A549 (cell line): Measurements from ENCODE around the gene IER5L. TPM values are rescaled to one million over a fixed set of nuclear protein-coding genes. Genes with fewer than 3 reads are reported as not detected.
A peak's percentile ranks its signal among the peaks of the same experiment; 100 is the strongest.

Experiments used
- ATAC-seq, 2 experiments: fragments of 200-7000 bp in 1 of 2; fragments of >200 bp in 1 of 2; cut with Nextera tagmentation in 1 of 2; cut with Tn5 transposase in 1 of 2; 3 replicates each; pipeline versions ENCODE4 v1.8.0 to v1.9.1; 2018 to 2020; ENCODE audit warnings: mild to moderate bottlenecking in 1 of 2, moderate library complexity in 1 of 2
- CTCF ChIA-PET: fragments of 300-600 bp; sonication (Branson Sonifier 250); formaldehyde crosslinking; extraction: SDS; loops from one replicate; lab custom pipeline; 2021; ENCODE audit warnings: antibody characterized with exemption, inconsistent platforms; lab: Yijun Ruan, JAX
- POLR2A ChIA-PET: fragments of 350-600 bp; formaldehyde crosslinking; extraction: SDS; loops from one replicate; lab custom pipeline; 2021; ENCODE audit warnings: antibody characterized with exemption, inconsistent platforms; lab: Yijun Ruan, JAX
- DNase-seq, 2 experiments: peaks; one replicate each; pipeline versions ENCODE4 v3.0.0 to v3.0.0-alpha.2; 2011 to 2016; ENCODE audit warnings: low read depth in 1 of 2, low spot score in 1 of 2
- FAIRE-seq: peaks from 2 replicates; lab custom pipeline; 2011; peaks lifted over from hg19 to GRCh38; lab: Jason Lieb, UNC
- H3K27ac ChIP-seq, 2 experiments: fragments of >200 bp; sonication (Bioruptor Twin); formaldehyde crosslinking; 3 replicates each; pipeline ENCODE4 v1.5.1; 2016 to 2017
- H3K4me1 ChIP-seq: fragments of >200 bp; sonication (Bioruptor Twin); formaldehyde crosslinking; 3 replicates; pipeline ENCODE4 v1.6.1; 2016
- H3K4me2 ChIP-seq: fragments of >200 bp; sonication (Bioruptor Twin); formaldehyde crosslinking; 3 replicates; pipeline ENCODE4 v1.6.1; 2016
- H3K4me3 ChIP-seq: fragments of >200 bp; sonication (Bioruptor Twin); formaldehyde crosslinking; 3 replicates; pipeline ENCODE4 v1.5.1; 2016
- H3K9me3 ChIP-seq: fragments of >200 bp; sonication (Bioruptor Twin); formaldehyde crosslinking; 3 replicates; pipeline ENCODE4 v1.6.1; 2016
- CTCF ChIP-seq: fragments of >200 bp; sonication (Bioruptor Twin); formaldehyde crosslinking; IDR thresholded peaks from 3 replicates; pipeline ENCODE4 v1.5.1; 2016
- EP300 ChIP-seq, 2 experiments: fragments of >200 bp; sonication (Bioruptor Twin); formaldehyde crosslinking; IDR thresholded peaks; 2 replicates in 1 of 2; 3 replicates in 1 of 2; pipeline ENCODE4 v1.6.1; 2016 to 2017
- FOSL2 ChIP-seq, 2 experiments: fragments of 450-650 bp in 1 of 2; fragments of >200 bp in 1 of 2; sonication (Bioruptor Twin) in 1 of 2; formaldehyde crosslinking; IDR thresholded peaks; 2 replicates each; pipeline versions ENCODE4 v1.5.0 to v1.6.1; 2016 to 2020; ENCODE audit warnings: mild to moderate bottlenecking in 1 of 2, moderate library complexity in 1 of 2
- FOXS1 ChIP-seq: fragments of 250-450 bp; sonication (Bioruptor Pico); IDR thresholded peaks from 2 replicates; pipeline ENCODE4 v1.5.0; 2020; ENCODE audit warnings: mild to moderate bottlenecking, moderate library complexity
- GATA3 ChIP-seq: IDR thresholded peaks from 2 replicates; pipeline ENCODE4 v1.6.1; 2012; ENCODE audit warnings: borderline replicate concordance
- HEYL ChIP-seq: fragments of 250-450 bp; sonication (Bioruptor Pico); IDR thresholded peaks from 2 replicates; pipeline ENCODE4 v1.8.0; 2021; ENCODE audit warnings: mild to moderate bottlenecking, moderate library complexity
- JUN ChIP-seq, 2 experiments: fragments of >200 bp; sonication (Bioruptor Twin); formaldehyde crosslinking; IDR thresholded peaks; 2 replicates in 1 of 2; 3 replicates in 1 of 2; pipeline ENCODE4 v1.6.1; 2016 to 2017
- KDM1A ChIP-seq: fragments of 200-600 bp; sonication (generic); IDR thresholded peaks from 2 replicates; pipeline ENCODE4 v1.6.1; 2016; ENCODE audit warnings: low read depth, mild to moderate bottlenecking
- KDM5A ChIP-seq: fragments of 200-600 bp; sonication (generic); IDR thresholded peaks from 2 replicates; pipeline ENCODE4 v1.6.1; 2016; ENCODE audit warnings: antibody characterized with exemption, mild to moderate bottlenecking
- MAFK ChIP-seq: fragments of 450-650 bp; IDR thresholded peaks from 2 replicates; pipeline ENCODE4 v1.6.1; 2014; ENCODE audit not compliant: partially characterized antibody
- MAX ChIP-seq: IDR thresholded peaks from 2 replicates; pipeline ENCODE4 v1.6.1; 2012
- MAZ ChIP-seq: fragments of 150-350 bp; IDR thresholded peaks from 2 replicates; pipeline ENCODE4 v1.6.1; 2014; ENCODE audit warnings: antibody characterized with exemption, low read depth, low read length, borderline replicate concordance
- NFE2L2 ChIP-seq: fragments of 150-350 bp; conservative IDR thresholded peaks from 2 replicates; pipeline ENCODE4 v1.6.1; 2014; ENCODE audit warnings: low read length
- NPAS2 ChIP-seq: fragments of 250-450 bp; sonication (Bioruptor Pico); IDR thresholded peaks from 2 replicates; pipeline ENCODE4 v1.8.0; 2022; ENCODE audit warnings: mild to moderate bottlenecking, moderate library complexity, borderline replicate concordance
- POLR2A ChIP-seq: IDR thresholded peaks from 2 replicates; pipeline ENCODE4 v1.6.1; 2012; ENCODE audit warnings: mild to moderate bottlenecking, low read length
- POLR2AphosphoS2 ChIP-seq: conservative IDR thresholded peaks from 2 replicates; pipeline ENCODE4 v1.6.1; 2012; ENCODE audit warnings: low read length, improper control_type of control experiment, inconsistent platforms
- RAD21 ChIP-seq, 2 experiments: fragments of >200 bp in 1 of 2; sonication (Bioruptor Twin) in 1 of 2; formaldehyde crosslinking in 1 of 2; IDR thresholded peaks in 1 of 2; conservative IDR thresholded peaks in 1 of 2; 2 replicates in 1 of 2; 3 replicates in 1 of 2; pipeline ENCODE4 v1.6.1; 2012 to 2018; ENCODE audit warnings: inconsistent platforms in 1 of 2
- SMC3 ChIP-seq: fragments of >200 bp; sonication (Bioruptor Twin); formaldehyde crosslinking; IDR thresholded peaks from 3 replicates; pipeline ENCODE4 v1.6.1; 2018; ENCODE audit warnings: inconsistent platforms
- ZC3H11A ChIP-seq: fragments of 450-650 bp; IDR thresholded peaks from 2 replicates; pipeline ENCODE4 v1.6.1; 2014; ENCODE audit warnings: antibody characterized with exemption, mild to moderate bottlenecking
- WGBS: methylation state at CpG from one replicate; pipeline ENCODE4 v1.1.6; 2017; ENCODE audit errors: missing lambda C conversion rate; 5-methylcytosine and 5-hydroxymethylcytosine counted together
- polyA plus RNA-seq, 4 experiments: library from polyadenylated mRNA; depleted of rRNA in 3 of 4; stranded (reverse); fragments of >200 nt; fragmentation: RNase III in 1 of 4; extraction: RNeasy Plus Mini Kit Qiagen cat#74134 plus additional on column Dnase treatment in 1 of 4; gene quantifications; 2 replicates in 3 of 4; 3 replicates in 1 of 4; pipeline ENCODE4 v1.2.3, GENCODE V29; 2011 to 2017
- TF ChIP-seq, protein P1 (sequence below): fragments of 250-450 bp; sonication (Bioruptor Pico); IDR thresholded peaks from 2 replicates; pipeline ENCODE4 v1.5.0; 2021; ENCODE audit warnings: mild to moderate bottlenecking, moderate library complexity, borderline replicate concordance

IER5L gene
- polyA plus RNA-seq, 2 of the 4 experiments (the other 2 are of a cell fraction): 25.1 to 67.5 TPM

DNA sequence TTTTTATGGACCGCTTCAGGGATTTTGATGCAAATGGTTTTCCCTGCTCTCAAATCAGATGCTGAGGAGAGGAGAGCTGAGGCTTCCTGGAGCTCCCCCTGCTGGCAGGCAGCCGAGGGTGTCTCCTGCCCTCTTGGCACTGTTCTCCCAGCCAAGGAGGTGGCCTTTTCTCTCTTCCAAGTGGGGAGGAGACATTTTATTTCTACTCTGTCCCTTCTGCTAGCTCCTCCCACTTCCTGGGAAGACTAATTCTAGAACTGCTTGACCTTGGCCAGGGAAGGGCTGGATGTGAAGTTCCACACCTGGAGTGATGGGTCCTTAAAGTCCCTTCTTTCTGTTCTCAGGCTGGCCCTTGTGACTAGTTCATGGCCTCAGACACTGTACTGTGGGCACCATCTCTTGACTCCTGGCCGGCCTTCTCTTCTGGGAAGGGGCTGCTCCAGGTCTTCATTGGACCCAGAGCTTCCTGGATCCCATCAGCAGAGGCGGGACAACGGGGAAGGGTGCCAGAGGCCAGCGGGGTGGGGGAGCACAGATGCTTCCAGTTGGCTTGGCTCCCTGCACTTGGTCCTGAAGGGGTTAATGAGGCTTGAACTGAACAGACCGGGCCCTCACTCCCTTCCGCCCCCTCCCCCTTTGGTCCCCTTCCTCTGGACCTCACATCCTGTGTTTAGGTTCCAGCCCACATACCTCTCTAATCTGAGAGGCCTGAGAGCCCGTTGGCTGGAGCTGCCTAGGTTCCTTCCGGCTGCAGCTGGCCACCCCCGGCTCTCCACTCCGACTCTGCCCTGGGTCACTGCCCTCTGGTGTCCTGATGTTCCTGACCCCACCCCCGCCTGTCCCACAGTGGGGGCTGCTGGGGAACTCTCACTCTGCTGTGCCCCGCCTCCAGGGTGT is 34.8 kb downstream of the IER5L start:
- FAIRE-seq: peak; percentile 59

DNA sequence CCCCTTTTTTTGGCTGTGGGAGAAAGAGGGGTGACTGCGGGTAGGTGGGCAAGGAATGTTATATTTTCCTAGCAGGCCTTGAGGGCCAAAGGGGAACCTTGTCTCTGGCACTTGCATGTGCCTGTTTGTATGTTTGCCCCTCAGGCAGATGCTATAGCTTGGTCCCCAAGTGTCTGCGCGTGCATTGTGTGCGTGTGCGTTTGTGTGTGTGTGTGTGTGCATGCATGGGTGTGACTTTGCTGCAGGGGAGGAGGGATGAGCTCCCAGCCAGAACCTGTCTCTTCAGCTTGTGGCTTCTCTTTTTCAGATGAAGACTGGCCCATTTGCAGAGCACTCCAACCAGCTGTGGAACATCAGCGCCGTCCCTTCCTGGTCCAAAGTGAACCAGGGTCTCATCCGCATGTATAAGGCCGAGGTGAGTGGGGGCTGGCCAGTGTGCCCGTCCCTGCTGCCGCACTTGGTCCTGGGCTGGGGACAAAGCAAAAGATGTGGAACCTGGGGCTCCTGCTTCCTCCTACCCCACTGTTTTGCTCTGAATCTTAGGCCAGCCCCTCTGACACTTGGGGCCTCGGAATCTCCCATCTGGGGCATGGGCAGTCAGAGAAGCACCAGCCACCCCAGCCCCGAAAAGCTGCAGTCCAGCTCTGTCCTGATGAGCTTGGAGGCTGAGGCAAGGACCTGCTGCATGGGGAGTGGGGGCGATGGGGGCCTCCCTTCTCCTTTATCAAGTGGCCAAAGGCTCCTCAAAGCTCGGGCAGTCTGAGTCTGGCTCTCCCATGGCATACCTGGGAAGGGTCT is 35.7 kb downstream of the IER5L start:
- POLR2A ChIA-PET: interaction anchor here (1.0 to 2.6 kb wide), 10 partner anchors 11 to 610 kb away, joined by 3 to 23 read pairs (median 5); partner anchors contain the start of genes IER5L and PTGES
- Histone ChIP-seq H3K9me3 (no peaks in the 10 kb centered on the region), H3K27ac (peak overlapping the region; percentile 99; a peak in 5 of 6 replicates), H3K4me1 (peaks cover 76% of the 10 kb centered on the region), H3K4me2 (peak overlapping the region; percentile 91), H3K4me3 (no peak overlapping the region)
- ATAC-seq: no peak
- no peak for FAIRE-seq
- DNase-seq: no peak
- CTCF ChIA-PET: interaction anchor here (0.6 to 28.1 kb wide), 47 partner anchors 14 to 635 kb away, joined by 3 to 1029 read pairs (median 4); partner anchors contain the start of genes ASB6, C9orf50, IER5L and NTMT1
- no peak for TF ChIP-seq MAZ
- 0 out of 2 replicates have a peak, but pooled peaks have one; percentile 1 for TF ChIP-seq MAX
- no peak for TF ChIP-seq NFE2L2
- 89% methylated on average over 13 of the region's 15 CpGs for WGBS

More for the DNA sequence above, 34.8 kb downstream of the IER5L start:
- peak overlapping the region; percentile 99 for H3K27ac ChIP-seq
- H3K4me2 ChIP-seq: peak overlapping the region; percentile 91
- peak; percentile 84 to 92 for DNase-seq
- ChIA-PET CTCF (interaction anchor here (0.6 to 28.1 kb wide), 48 partner anchors 15 to 634 kb away, joined by 3 to 1029 read pairs (median 4); partner anchors contain the start of genes ASB6, C9orf50, IER5L and NTMT1), POLR2A (interaction anchor here (1.0 to 2.6 kb wide), 9 partner anchors 12 to 609 kb away, joined by 3 to 23 read pairs (median 5); partner anchors contain the start of genes IER5L and PTGES)
- H3K4me1 ChIP-seq: peaks cover 76% of the 10 kb centered on the region
- no peak for TF ChIP-seq EP300 (IDR thresholded peaks at IDR 0.05)
- TF ChIP-seq, protein P1, sequence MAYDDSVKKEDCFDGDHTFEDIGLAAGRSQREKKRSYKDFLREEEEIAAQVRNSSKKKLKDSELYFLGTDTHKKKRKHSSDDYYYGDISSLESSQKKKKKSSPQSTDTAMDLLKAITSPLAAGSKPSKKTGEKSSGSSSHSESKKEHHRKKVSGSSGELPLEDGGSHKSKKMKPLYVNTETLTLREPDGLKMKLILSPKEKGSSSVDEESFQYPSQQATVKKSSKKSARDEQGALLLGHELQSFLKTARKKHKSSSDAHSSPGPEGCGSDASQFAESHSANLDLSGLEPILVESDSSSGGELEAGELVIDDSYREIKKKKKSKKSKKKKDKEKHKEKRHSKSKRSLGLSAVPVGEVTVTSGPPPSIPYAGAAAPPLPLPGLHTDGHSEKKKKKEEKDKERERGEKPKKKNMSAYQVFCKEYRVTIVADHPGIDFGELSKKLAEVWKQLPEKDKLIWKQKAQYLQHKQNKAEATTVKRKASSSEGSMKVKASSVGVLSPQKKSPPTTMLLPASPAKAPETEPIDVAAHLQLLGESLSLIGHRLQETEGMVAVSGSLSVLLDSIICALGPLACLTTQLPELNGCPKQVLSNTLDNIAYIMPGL (CRISPR knock-in tag): 0 out of 2 replicates have a peak, but pooled peaks have one; percentile 24
- TF ChIP-seq CTCF: peak; percentile 90
- TF ChIP-seq MAZ: no peak
- TF ChIP-seq POLR2A: no peak
- no peak for TF ChIP-seq HEYL
- TF ChIP-seq MAX: peak; percentile 40; the same call in 1 of the 2 replicates
- no peak for TF ChIP-seq GATA3
- no peak for TF ChIP-seq ZC3H11A
- no peak for TF ChIP-seq MAFK
- TF ChIP-seq POLR2AphosphoS2: no peak
- TF ChIP-seq NPAS2 (CRISPR knock-in tag): no peak
- no peak for TF ChIP-seq KDM5A
- peak; percentile 75 for TF ChIP-seq SMC3
- no peak for TF ChIP-seq FOXS1 (CRISPR knock-in tag)
- no peak for TF ChIP-seq KDM1A
- TF ChIP-seq FOSL2 (IDR thresholded peaks at IDR 0.05): no peak
- no peak for TF ChIP-seq FOSL2 (CRISPR knock-in tag; IDR thresholded peaks at IDR 0.05)
- no peak for TF ChIP-seq JUN (IDR thresholded peaks at IDR 0.05)
- peak; percentile 63 to 74 for TF ChIP-seq RAD21 (conservative IDR thresholded peaks at IDR 0.05 in 1 of 2, IDR thresholded peaks at IDR 0.05 in 1 of 2)
- ATAC-seq: peak; percentile 27 to 66; a peak in 3 of 6 replicates
- no peak overlapping the region for H3K4me3 ChIP-seq
- 53% methylated on average over 11 of the region's 14 CpGs for WGBS
- H3K9me3 ChIP-seq: no peaks in the 10 kb centered on the region
